ENCODE measurements around the gene PODN. TPM values are rescaled to one million over a fixed set of nuclear protein-coding genes. Genes with fewer than 3 reads are reported as not detected.

The PODN gene
- total RNA-seq, 1 donor from 2014 or later = not detected

GRCh38 chr1:53088616-53089300 lies 26.7 kb downstream of the PODN start:
- intact Hi-C loops (cut with micrococcal nuclease) = no loop called here

DNA sequence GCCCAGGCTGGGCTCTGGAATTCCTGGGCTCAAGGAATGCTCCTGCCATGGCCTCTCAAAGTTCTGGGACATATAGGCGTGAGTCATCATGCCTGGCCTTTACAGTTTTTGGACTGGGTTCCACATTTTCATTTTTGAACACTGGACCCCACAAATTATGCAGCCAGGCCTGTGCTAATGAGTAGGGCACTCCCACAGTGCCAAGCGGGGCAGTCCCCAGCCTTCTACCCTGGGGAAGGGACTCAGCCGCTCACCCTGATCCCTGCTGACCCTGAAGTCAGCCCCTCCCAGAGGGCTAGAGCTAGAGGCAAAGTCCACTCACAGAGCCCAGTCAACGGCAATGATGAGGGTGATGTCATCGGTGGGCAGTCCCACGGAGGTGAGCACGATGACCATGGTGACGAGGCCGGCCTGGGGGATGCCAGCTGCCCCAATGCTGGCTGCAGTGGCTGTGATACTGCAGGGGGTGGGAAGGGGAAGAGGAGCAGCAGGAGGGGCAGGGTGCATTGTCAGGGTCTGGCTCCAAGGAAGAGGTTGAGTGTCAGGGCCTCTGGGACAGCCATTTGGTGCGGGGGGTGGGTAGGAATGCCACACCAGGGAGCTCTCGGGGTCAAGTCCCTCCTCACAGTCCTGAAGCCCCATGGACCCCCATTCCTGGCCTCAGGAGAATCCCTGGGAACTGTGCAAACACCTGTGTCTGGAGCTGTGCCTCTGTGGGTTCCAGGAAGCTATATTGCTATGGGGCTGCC lies 27.6 kb downstream of the PODN start:
- intact Hi-C loops (cut with micrococcal nuclease) = no loop called here

- intact Hi-C loops (cut with micrococcal nuclease) = no loop called here
Measured at GRCh38 chr1:53090227-53091147, 28.5 kb downstream of the PODN start.

DNA sequence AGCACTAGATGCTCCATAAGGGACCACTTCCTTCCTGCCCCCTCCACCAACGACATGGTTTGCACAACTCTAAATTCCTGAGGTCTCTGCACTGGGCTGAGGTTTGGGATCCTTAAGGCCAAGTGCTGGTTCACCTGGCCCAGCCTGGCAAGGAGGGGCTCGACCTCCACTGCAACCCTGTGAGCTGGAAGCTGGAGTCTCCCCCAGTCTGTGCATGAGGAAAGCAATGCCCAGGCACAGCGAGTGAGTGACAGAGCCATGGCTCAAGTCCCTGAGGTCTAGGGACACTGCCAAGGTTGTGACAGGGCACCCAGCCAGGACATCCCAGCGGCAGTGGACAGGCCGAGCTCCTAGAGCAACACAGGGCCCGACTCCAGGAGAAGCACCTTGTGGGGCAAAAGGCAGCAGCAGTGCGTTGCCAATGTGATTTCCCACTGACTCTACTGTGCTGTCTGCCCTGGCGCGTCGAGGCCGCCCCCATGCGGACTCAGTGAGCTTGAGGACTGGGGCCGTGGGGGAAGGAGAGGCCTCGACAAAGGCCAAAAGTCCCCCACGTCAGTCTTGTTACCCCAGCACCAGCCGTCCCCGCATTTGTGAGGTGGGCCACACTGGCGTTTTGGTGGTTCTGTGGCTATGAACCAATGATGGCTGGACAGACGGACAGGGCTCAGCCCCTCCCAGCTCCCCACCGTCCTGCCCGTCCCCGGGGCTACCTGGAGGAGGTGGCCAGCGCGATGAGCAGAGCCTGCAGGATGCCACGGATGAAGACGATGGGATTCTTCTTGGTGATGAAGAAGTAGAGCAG lies 30.0 kb downstream of the PODN start:
- intact Hi-C loops (cut with micrococcal nuclease) = no loop called here

- intact Hi-C loops (cut with micrococcal nuclease) = no loop called here
Measured at GRCh38 chr1:53092659-53093450, 30.8 kb downstream of the PODN start.

- intact Hi-C loops (cut with micrococcal nuclease) = no loop called here
Measured at GRCh38 chr1:53093451-53093754, 31.4 kb downstream of the PODN start.

- intact Hi-C loops (cut with micrococcal nuclease) = no loop called here
Measured at GRCh38 chr1:53093778-53094532, 31.9 kb downstream of the PODN start.

DNA sequence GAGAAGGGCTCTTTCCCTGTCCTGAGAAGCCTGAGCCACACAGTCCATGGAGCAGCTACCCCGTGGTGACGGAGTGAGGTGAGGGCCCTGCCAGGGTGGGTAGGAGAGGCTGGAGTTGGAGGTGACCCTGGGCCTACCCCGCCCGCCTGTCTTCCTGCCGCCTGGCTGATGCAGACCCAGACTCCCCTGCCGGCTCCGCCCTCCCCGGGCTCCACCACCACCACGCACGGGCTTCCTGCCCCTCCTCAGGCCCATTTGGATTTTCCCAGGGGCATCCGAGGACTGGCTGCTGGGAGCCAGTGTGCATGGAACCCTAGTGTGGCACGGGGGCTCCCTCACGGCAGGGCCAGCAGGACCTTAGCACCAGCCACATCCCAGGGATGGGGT lies 32.5 kb downstream of the PODN start:
- intact Hi-C loops (cut with micrococcal nuclease) = no loop called here

- intact Hi-C loops (cut with micrococcal nuclease) = no loop called here
Measured at GRCh38 chr1:53104289-53104913, 42.4 kb downstream of the PODN start.

DNA sequence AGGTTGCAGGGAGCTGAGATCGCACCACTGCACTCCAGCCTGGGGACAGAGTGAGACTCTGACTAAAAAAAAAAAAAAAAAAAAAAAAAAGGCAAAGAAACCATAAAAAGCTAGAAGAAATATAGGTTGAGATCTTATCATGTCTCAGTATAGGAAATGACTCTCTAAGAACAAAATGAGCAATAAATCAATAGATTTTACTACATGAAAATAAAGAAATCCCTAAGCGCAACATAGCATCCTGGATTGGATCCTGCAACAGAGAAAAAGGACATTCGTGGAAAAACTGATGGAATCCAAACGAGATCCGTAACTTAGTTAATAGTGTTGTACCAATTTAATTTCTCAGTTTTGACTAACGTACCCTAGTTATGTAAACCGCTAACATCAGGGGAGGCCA lies 45.1 kb downstream of the PODN start:
- intact Hi-C loops (cut with micrococcal nuclease) = no loop called here

GRCh38 chr1:53107570-53108322 lies 45.7 kb downstream of the PODN start:
- intact Hi-C loops (cut with micrococcal nuclease) = no loop called here

GRCh38 chr1:53108646-53109580 lies 46.9 kb downstream of the PODN start:
- intact Hi-C loops (cut with micrococcal nuclease) = no loop called here

DNA sequence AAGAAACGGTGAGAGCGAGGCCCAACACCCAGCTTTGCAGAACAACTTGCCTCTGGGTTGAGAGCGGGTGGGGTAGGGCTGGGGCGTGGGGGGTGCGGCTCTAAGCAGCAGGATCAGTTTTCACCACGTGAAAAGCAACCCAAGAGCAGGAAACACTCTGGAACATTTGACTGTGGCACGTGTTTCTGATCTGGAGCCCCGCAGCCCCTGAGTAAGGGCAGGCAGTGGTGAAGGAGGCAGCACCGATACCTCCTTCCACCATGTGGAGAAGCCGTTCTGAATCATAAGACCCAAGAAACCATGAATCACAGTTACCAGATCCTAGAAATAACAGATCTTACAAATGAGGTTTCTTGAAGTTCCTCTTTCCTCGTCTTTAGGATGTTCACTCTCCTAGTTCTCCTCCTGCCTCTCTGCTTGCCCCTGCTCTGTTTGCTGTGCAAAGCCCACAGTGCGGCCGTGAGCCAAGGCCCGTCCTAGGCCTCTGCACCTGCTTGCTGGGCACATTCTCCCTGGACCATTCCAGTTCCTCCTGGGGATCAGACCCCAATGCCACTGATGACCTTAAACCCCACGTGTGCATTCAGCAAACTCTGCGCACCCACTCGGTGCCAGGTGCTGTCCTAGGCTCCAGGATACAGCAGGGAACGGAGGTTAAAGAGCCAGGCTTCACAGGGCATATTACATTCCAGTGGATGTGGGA lies 48.5 kb downstream of the PODN start:
- intact Hi-C loops (cut with micrococcal nuclease) = no loop called here

DNA sequence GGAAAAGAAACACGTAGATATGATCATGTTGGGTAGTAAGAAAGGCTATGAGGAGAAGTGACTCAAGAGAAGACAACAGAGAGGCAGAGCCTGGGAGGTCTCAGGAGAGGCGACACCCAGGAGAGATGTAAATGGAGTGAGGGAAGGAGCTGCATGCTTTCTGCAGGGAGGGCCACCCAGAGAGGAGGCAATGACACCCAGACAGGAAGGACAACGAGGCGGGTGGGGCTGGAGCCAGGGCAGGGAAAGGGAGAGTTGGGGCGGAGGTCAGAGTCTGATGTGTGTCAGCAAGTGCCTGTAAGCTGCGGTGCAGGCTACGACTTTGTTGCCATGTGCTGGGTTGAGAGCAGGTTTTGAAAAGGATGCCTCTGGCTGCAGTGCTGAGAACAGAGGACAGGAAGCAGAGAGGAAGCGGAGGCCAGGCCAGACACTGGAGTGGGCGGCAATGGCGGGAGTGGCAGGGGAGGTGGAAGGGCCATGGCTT lies 49.1 kb downstream of the PODN start:
- intact Hi-C loops (cut with micrococcal nuclease) = no loop called here

DNA sequence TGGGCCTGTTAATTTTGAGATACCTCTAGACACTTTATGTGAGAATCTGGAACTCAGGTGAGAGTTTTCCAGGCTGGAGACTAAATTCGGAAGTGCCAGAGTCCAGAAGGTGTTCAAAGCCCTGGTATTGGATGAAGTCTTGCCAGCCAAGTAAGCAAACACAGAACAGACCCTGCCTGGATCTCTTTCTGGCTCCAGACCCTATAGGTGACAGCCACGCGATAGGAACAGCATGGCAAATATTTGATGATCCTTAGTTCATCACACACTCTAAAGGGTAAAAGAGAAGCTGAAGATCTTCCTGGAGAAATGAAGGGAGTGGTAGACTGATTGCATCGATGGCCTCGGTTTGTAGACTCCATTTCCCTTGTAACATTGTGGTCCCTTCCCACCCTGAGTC lies 49.7 kb downstream of the PODN start:
- intact Hi-C loops (cut with micrococcal nuclease) = no loop called here

GRCh38 chr1:53112271-53112774 lies 50.3 kb downstream of the PODN start:
- intact Hi-C loops (cut with micrococcal nuclease) = no loop called here

Measured in T-helper 1 cell treated with Interleukin-12 subunit alpha and Interleukin-12 subunit beta and Interleukin-4 antibody, amounts not matched to agents 30 ng/mL and 1 ng/mL, for 36 hours (primary cell).